Activated B cell treated with CpG ODN at 0.5 μM for 24 hours (primary cell): Measurements from ENCODE around the gene NRXN3. TPM values are rescaled to one million over a fixed set of nuclear protein-coding genes. Genes with fewer than 3 reads are reported as not detected.

Source experiments
- ATAC-seq: fragments of 200-7000 bp; cut with Tn5 transposase; one replicate; pipeline ENCODE4 v1.10.0; 2021; ENCODE audit warnings: low read depth, mild to moderate bottlenecking, moderate library complexity
- CTCF ChIA-PET: fragments of 350-600 bp; sonication (Branson Sonifier 250); formaldehyde crosslinking; loops from one replicate; lab custom pipeline; 2021; ENCODE audit warnings: antibody characterized with exemption; lab: Charles Lee
- POLR2A ChIA-PET: fragments of 350-600 bp; sonication (Branson Sonifier 250); formaldehyde crosslinking; loops from one replicate; lab custom pipeline; 2021; ENCODE audit warnings: antibody characterized with exemption; lab: Charles Lee
- DNase-seq: peaks from one replicate; pipeline ENCODE4 v3.0.0; 2022
- H3K27ac Mint-ChIP-seq: one replicate; pipeline ENCODE4 v1.8.0; 2020; ENCODE audit warnings: mixed read lengths
- H3K27me3 Mint-ChIP-seq: one replicate; pipeline ENCODE4 v1.8.0; 2021; ENCODE audit warnings: mixed read lengths
- H3K36me3 Mint-ChIP-seq: one replicate; pipeline ENCODE4 v1.8.0; 2021; ENCODE audit warnings: low read depth, mixed read lengths
- H3K4me1 Mint-ChIP-seq: one replicate; pipeline ENCODE4 v1.8.0; 2021; ENCODE audit warnings: mixed read lengths
- H3K4me3 Mint-ChIP-seq: one replicate; pipeline ENCODE4 v1.8.0; 2020; ENCODE audit warnings: mild to moderate bottlenecking, mixed read lengths
- H3K9me3 Mint-ChIP-seq: one replicate; pipeline ENCODE4 v1.8.0; 2020; ENCODE audit warnings: mixed read lengths
- intact Hi-C: fragments of 100-400 bp; cut with micrococcal nuclease; formaldehyde crosslinking; loops from one replicate; pipeline ENCODE4 v1.15.1; 2024
- total RNA-seq: library from RNA; stranded (reverse); gene quantifications from 2 replicates; pipeline ENCODE4 v1.2.3, GENCODE V29; 2022
- TF ChIP-seq, protein P1 (sequence below): fragments of 200-600 bp; IDR thresholded peaks from one replicate; pipeline ENCODE4 v1.8.0; 2022; ENCODE audit warnings: antibody characterized with exemption, mild to moderate bottlenecking

The NRXN3 gene
- total RNA-seq, 1 donor from 2014 or later, result not detected

DNA sequence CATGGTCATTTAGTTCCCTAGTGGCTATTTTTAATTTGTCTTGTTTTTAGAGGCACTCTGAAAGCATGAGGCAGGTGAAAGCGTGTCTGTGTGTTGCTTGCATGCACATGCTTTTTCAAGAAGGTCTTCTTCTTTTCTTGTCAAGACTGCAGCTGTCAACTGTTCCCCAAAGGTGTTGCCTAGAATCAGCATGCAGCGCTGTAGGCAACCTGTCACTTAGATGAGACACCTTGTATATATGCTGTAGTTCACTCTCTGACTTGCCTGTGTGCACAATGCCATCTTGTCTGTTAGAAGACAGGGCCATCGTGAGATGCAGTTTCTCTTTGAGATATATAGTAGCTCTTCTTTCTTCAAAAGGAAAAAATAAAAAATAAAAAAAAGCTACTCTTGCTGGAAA lies 1155.4 kb downstream of the NRXN3 start:
- no peak overlapping the region for H3K27ac Mint-ChIP-seq
- no peak for ATAC-seq
- peaks cover 2% of the 10 kb centered on the region for H3K9me3 Mint-ChIP-seq

DNA sequence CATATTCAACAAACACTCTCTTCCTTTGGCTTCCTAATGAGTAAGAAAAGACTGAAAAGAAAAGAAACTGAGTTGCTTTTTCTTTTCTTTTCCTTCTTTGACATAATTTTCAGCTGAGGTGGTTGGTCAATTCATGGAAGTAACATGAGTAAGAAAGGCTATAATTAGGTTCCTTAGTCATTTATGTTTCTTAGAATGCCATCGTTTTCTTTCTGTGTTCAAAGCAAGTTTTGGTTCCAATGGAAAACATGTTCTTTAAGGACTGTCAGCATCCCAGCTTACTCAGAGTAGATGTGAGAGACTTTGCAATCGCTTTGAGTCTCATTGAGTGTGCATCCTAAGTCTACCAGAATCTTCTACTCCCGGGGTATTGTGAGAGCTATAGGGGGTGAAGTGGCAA lies 1158.7 kb downstream of the NRXN3 start:
- Mint-ChIP-seq H3K9me3 (peaks cover 2% of the 10 kb centered on the region), H3K27me3 (no peaks in the 10 kb centered on the region), H3K4me3 (no peak overlapping the region), H3K27ac (no peak overlapping the region), H3K4me1 (no peaks in the 10 kb centered on the region), H3K36me3 (no peaks in the 10 kb centered on the region)
- DNase-seq (no peak), ATAC-seq (no peak)
- CTCF ChIA-PET, result no interaction called here
- TF ChIP-seq, protein P1, sequence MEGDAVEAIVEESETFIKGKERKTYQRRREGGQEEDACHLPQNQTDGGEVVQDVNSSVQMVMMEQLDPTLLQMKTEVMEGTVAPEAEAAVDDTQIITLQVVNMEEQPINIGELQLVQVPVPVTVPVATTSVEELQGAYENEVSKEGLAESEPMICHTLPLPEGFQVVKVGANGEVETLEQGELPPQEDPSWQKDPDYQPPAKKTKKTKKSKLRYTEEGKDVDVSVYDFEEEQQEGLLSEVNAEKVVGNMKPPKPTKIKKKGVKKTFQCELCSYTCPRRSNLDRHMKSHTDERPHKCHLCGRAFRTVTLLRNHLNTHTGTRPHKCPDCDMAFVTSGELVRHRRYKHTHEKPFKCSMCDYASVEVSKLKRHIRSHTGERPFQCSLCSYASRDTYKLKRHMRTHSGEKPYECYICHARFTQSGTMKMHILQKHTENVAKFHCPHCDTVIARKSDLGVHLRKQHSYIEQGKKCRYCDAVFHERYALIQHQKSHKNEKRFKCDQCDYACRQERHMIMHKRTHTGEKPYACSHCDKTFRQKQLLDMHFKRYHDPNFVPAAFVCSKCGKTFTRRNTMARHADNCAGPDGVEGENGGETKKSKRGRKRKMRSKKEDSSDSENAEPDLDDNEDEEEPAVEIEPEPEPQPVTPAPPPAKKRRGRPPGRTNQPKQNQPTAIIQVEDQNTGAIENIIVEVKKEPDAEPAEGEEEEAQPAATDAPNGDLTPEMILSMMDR, result no peak
- POLR2A ChIA-PET, result no interaction called here
- intact Hi-C loops, result no loop called here

More for the DNA sequence above, 1155.4 kb downstream of the NRXN3 start:
- TF ChIP-seq, protein P1, result no peak
- intact Hi-C loops, result no loop called here
- Mint-ChIP-seq H3K4me3 (no peak overlapping the region), H3K27me3 (no peaks in the 10 kb centered on the region), H3K4me1 (no peaks in the 10 kb centered on the region), H3K36me3 (no peaks in the 10 kb centered on the region)
- POLR2A ChIA-PET, result no interaction called here
- CTCF ChIA-PET, result no interaction called here
- no peak for DNase-seq

DNA sequence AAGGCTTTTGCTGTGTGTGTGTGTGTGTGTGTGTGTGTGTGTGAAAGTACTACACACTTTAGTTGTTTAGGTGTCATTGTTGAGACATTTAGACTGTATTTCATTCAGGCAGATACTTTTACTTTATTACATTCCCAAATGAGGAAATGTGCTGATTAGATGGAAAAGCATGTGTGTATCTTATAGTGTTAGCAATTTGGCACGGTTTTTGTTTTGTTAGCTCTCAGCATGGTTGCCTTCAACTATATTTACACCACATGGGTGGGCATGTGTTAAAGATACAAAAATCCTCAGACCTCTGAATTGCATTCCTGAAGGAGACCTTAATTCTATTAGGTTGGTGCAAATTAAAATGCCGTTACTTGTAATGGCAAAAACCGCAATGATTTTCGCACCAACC lies 1161.7 kb downstream of the NRXN3 start:
- ATAC-seq (no peak), DNase-seq (no peak)
- peaks cover 4% of the 10 kb centered on the region for H3K9me3 Mint-ChIP-seq
- ChIA-PET CTCF (no interaction called here), POLR2A (no interaction called here)
- no peak overlapping the region for H3K27ac Mint-ChIP-seq
- intact Hi-C loops, result no loop called here
- TF ChIP-seq, protein P1, result no peak
- H3K4me1 Mint-ChIP-seq, result no peaks in the 10 kb centered on the region
- H3K36me3 Mint-ChIP-seq, result no peaks in the 10 kb centered on the region
- no peaks in the 10 kb centered on the region for H3K27me3 Mint-ChIP-seq
- H3K4me3 Mint-ChIP-seq, result no peak overlapping the region

DNA sequence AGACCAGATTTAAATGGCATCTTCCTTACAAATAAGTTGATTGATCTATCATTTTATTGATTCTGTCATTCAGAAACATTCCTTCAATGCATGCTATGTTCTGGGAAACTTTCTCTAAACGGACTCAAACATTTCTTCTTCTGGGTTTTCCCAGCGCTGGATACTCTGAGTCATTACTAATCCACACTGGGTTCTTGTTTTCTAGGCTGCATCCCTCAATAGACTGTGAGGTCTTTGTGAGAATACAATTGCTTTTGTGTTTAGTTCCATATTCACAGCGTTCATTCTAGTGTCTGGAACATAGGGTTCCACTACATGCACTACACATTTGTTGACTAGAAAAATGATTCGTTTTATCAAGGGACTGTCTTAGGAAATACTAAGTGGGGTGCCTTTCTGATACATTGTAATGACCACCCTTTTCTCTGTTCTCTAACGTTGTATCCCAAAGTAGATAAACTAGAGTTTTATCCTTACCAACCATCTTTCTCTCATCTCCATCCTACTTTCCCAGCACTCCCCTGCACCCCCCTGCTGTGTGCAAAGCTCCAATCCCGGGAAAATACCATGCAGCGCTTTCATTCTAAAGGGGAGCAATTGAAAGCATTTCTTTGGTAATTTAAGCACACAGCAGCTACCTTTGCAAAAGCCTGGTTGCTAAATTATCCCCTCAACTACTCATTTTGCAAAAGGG lies 1162.5 kb downstream of the NRXN3 start:
- POLR2A ChIA-PET, result no interaction called here
- Mint-ChIP-seq H3K4me3 (no peak overlapping the region), H3K27me3 (no peaks in the 10 kb centered on the region), H3K36me3 (no peaks in the 10 kb centered on the region), H3K9me3 (peaks cover 2% of the 10 kb centered on the region), H3K27ac (no peak overlapping the region), H3K4me1 (no peaks in the 10 kb centered on the region)
- DNase-seq, result no peak
- intact Hi-C loops, result no loop called here
- TF ChIP-seq, protein P1, result no peak
- CTCF ChIA-PET, result no interaction called here
- no peak for ATAC-seq

DNA sequence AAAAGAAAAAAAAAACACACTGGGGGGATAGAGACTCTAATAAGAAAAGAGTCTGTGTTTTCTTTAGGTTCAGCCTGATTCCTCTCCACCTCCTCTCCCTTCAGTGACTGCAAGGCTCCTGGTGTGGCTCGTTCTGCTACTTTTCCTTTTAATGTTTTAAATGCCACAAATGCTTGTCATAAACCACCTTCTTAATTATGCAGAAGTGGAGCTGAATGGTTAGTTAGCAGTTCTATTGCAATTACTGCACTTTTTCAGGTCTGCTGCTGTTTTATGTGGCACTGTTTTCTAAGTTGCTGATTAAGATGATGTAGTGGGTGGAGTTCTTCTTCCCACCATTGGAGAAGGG lies 1163.0 kb downstream of the NRXN3 start:
- no peak overlapping the region for H3K4me3 Mint-ChIP-seq

More for the DNA sequence above, 1163.0 kb downstream of the NRXN3 start:
- peaks cover 2% of the 10 kb centered on the region for H3K9me3 Mint-ChIP-seq
- no peaks in the 10 kb centered on the region for H3K27me3 Mint-ChIP-seq
- H3K36me3 Mint-ChIP-seq, result no peaks in the 10 kb centered on the region
- H3K27ac Mint-ChIP-seq, result no peak overlapping the region
- TF ChIP-seq, protein P1, result no peak
- no peak for ATAC-seq
- POLR2A ChIA-PET, result no interaction called here
- no peaks in the 10 kb centered on the region for H3K4me1 Mint-ChIP-seq
- CTCF ChIA-PET, result no interaction called here
- no peak for DNase-seq
- intact Hi-C loops, result no loop called here
